Smooth muscle cell (in vitro differentiated cells): Measurements from ENCODE around the gene ZNF581. TPM values are rescaled to one million over a fixed set of nuclear protein-coding genes. Genes with fewer than 3 reads are reported as not detected.

ENCODE experiments used
- DNase-seq: peaks from one replicate; lab custom pipeline; 2025; ENCODE audit not compliant: unreplicated experiment; lab: John Stamatoyannopoulos, UW
- H2AFZ ChIP-seq: fragments of 200-600 bp; sonication (generic); 2 replicates; pipeline ENCODE4 v1.6.0; 2016; ENCODE audit warnings: antibody characterized with exemption, low read depth, mild to moderate bottlenecking
- H3F3A ChIP-seq: fragments of 200-600 bp; sonication (generic); 2 replicates; pipeline ENCODE4 v1.6.0; 2017; ENCODE audit warnings: antibody characterized with exemption, low read depth
- H3K27ac ChIP-seq: fragments of 200-600 bp; sonication (generic); 2 replicates; pipeline ENCODE4 v1.5.1; 2016; ENCODE audit warnings: low read depth, mild to moderate bottlenecking
- H3K27me3 ChIP-seq: fragments of 200-600 bp; sonication (generic); 2 replicates; pipeline ENCODE4 v1.6.1; 2016; ENCODE audit warnings: low read depth, mild to moderate bottlenecking
- H3K36me3 ChIP-seq: fragments of 200-600 bp; sonication (generic); 2 replicates; pipeline ENCODE4 v1.5.1; 2016; ENCODE audit warnings: low read depth
- H3K4me1 ChIP-seq: fragments of 200-600 bp; sonication (generic); 2 replicates; pipeline ENCODE4 v1.5.1; 2016; ENCODE audit warnings: low read depth
- H3K4me2 ChIP-seq: fragments of 200-600 bp; sonication (generic); 2 replicates; pipeline ENCODE4 v1.6.0; 2016; ENCODE audit warnings: mild to moderate bottlenecking
- H3K4me3 ChIP-seq: fragments of 200-600 bp; sonication (generic); 2 replicates; pipeline ENCODE4 v1.5.1; 2016; ENCODE audit warnings: mild to moderate bottlenecking
- H3K79me2 ChIP-seq: fragments of 200-600 bp; sonication (generic); 2 replicates; pipeline ENCODE4 v1.6.0; 2016; ENCODE audit warnings: low read depth, mild to moderate bottlenecking
- H3K9ac ChIP-seq: fragments of 200-600 bp; sonication (generic); 2 replicates; pipeline ENCODE4 v1.6.0; 2016; ENCODE audit warnings: low read depth
- H3K9me3 ChIP-seq: fragments of 200-600 bp; sonication (generic); replicated peaks from 2 replicates; pipeline ENCODE4 v1.5.1; 2016; ENCODE audit warnings: low read depth
- H4K20me1 ChIP-seq: fragments of 200-600 bp; sonication (generic); 2 replicates; pipeline ENCODE4 v1.6.0; 2016; ENCODE audit warnings: low read depth
- WGBS: methylation state at CpG from one replicate; pipeline ENCODE4 v1.1.7; 2016; ENCODE audit warnings: low lambda C conversion rate; 5-methylcytosine and 5-hydroxymethylcytosine counted together
- polyA plus RNA-seq: library from polyadenylated mRNA; unstranded; fragments of >200 nt; fragmentation: Nextera tagmentation; extraction: Ambion mirVana; gene quantifications from 2 replicates; pipeline ENCODE4 v1.2.1, GENCODE V29; 2016
- total RNA-seq: library from RNA; depleted of rRNA; stranded (reverse); fragments of >200 nt; gene quantifications from 2 replicates; pipeline ENCODE4 v1.2.3, GENCODE V29; 2014
- TF ChIP-seq, protein P1 (sequence below): fragments of 200-600 bp; sonication (generic); IDR thresholded peaks from 2 replicates; pipeline ENCODE4 v1.5.1; 2017; ENCODE audit warnings: borderline replicate concordance, mild to moderate bottlenecking, antibody characterized with exemption; ENCODE audit not compliant: insufficient read depth, poor library complexity, severe bottlenecking

Gene ZNF581
- total and polyA plus RNA-seq, 2 experiments from 2014 or later: 10.0 to 21.4 TPM

DNA sequence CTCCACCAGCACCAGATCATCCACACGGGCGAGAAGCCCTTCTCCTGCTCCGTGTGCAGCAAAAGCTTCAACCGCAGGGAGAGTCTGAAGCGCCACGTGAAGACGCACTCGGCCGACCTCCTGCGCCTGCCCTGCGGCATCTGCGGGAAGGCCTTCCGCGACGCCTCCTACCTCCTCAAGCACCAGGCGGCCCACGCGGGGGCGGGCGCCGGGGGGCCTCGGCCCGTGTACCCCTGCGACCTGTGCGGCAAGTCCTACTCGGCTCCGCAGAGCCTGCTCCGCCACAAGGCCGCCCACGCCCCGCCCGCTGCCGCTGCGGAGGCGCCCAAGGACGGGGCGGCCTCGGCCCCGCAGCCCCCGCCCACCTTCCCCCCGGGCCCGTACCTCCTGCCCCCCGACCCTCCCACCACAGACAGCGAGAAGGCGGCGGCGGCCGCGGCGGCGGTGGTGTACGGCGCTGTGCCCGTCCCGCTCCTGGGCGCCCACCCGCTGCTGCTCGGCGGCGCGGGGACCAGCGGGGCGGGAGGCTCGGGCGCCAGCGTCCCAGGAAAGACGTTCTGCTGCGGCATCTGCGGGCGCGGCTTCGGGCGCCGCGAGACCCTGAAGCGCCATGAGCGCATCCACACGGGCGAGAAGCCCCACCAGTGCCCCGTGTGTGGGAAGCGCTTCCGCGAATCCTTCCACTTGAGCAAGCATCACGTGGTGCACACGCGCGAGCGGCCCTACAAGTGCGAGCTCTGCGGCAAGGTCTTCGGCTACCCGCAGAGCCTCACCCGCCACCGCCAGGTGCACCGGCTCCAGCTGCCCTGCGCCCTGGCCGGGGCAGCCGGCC is 28.5 kb upstream of the ZNF581 start:
- no peak for DNase-seq
- H4K20me1 ChIP-seq: peaks cover 24% of the 10 kb centered on the region
- H2AFZ ChIP-seq: no peak overlapping the region
- H3K4me2 ChIP-seq: no peak overlapping the region
- H3K9me3 ChIP-seq: no peaks in the 10 kb centered on the region
- no peak overlapping the region for H3K27ac ChIP-seq
- peaks cover 17% of the 10 kb centered on the region for H3K79me2 ChIP-seq
- no peaks in the 10 kb centered on the region for H3K27me3 ChIP-seq
- no peaks in the 10 kb centered on the region for H3K4me1 ChIP-seq
- H3K4me3 ChIP-seq: no peak overlapping the region
- no peaks in the 10 kb centered on the region for H3K36me3 ChIP-seq
- H3K9ac ChIP-seq: no peak overlapping the region
- no peaks in the 10 kb centered on the region for H3F3A ChIP-seq
- WGBS: 98% methylated on average over 46 of the region's 98 CpGs
- TF ChIP-seq, protein P1, sequence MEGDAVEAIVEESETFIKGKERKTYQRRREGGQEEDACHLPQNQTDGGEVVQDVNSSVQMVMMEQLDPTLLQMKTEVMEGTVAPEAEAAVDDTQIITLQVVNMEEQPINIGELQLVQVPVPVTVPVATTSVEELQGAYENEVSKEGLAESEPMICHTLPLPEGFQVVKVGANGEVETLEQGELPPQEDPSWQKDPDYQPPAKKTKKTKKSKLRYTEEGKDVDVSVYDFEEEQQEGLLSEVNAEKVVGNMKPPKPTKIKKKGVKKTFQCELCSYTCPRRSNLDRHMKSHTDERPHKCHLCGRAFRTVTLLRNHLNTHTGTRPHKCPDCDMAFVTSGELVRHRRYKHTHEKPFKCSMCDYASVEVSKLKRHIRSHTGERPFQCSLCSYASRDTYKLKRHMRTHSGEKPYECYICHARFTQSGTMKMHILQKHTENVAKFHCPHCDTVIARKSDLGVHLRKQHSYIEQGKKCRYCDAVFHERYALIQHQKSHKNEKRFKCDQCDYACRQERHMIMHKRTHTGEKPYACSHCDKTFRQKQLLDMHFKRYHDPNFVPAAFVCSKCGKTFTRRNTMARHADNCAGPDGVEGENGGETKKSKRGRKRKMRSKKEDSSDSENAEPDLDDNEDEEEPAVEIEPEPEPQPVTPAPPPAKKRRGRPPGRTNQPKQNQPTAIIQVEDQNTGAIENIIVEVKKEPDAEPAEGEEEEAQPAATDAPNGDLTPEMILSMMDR: no peak

DNA sequence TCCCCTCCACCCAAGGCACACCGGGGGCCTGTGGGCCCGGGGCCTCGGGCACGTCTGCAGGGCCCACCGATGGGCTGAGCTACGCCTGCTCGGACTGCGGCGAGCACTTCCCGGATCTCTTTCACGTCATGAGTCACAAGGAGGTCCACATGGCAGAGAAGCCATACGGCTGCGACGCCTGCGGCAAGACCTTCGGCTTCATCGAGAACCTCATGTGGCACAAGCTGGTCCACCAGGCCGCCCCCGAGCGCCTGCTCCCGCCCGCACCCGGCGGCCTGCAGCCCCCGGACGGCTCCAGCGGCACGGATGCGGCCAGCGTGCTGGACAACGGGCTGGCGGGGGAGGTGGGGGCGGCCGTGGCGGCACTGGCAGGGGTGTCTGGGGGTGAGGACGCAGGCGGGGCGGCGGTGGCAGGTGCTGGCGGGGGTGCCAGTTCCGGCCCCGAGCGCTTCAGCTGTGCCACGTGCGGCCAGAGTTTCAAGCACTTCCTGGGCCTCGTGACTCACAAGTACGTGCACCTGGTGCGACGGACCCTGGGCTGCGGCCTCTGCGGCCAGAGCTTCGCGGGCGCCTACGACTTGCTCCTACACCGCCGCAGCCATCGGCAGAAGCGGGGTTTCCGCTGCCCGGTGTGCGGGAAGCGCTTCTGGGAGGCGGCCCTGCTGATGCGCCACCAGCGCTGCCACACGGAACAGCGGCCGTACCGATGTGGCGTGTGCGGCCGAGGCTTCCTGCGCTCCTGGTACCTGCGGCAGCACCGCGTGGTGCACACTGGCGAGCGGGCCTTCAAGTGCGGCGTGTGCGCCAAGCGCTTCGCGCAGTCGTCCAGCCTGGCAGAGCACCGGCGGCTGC is 27.7 kb upstream of the ZNF581 start:
- peaks cover 8% of the 10 kb centered on the region for H3K79me2 ChIP-seq

DNA sequence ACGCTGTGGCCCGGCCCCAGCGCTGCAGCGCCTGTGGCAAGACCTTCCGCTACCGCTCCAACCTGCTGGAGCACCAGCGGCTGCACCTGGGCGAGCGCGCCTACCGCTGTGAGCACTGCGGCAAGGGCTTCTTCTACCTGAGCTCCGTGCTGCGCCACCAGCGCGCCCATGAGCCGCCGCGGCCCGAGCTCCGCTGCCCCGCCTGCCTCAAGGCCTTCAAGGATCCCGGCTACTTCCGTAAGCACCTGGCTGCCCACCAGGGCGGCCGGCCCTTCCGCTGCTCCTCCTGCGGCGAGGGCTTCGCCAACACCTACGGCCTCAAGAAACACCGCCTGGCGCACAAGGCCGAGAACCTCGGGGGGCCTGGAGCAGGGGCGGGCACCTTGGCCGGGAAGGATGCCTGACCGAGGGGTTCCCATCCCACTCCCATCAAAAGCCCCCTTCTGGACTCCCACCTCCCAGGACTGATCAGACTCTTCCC is 27.0 kb upstream of the ZNF581 start:
- H3K4me1 ChIP-seq: no peaks in the 10 kb centered on the region
- no peak for DNase-seq
- TF ChIP-seq, protein P1: no peak
- 98% methylated on average over 15 of the region's 38 CpGs for WGBS
- peaks cover 4% of the 10 kb centered on the region for H3F3A ChIP-seq
- H3K9me3 ChIP-seq: no peaks in the 10 kb centered on the region
- no peaks in the 10 kb centered on the region for H3K36me3 ChIP-seq
- no peak overlapping the region for H2AFZ ChIP-seq
- no peaks in the 10 kb centered on the region for H3K27me3 ChIP-seq
- H3K4me2 ChIP-seq: no peak overlapping the region
- H3K27ac ChIP-seq: no peak overlapping the region
- H3K4me3 ChIP-seq: no peak overlapping the region
- peaks cover 20% of the 10 kb centered on the region for H4K20me1 ChIP-seq
- H3K9ac ChIP-seq: no peak overlapping the region
- peaks cover 6% of the 10 kb centered on the region for H3K79me2 ChIP-seq

More for the DNA sequence above, 27.7 kb upstream of the ZNF581 start:
- H3K9me3 ChIP-seq: no peaks in the 10 kb centered on the region
- H3K27me3 ChIP-seq: no peaks in the 10 kb centered on the region
- H3K4me1 ChIP-seq: no peaks in the 10 kb centered on the region
- no peak overlapping the region for H2AFZ ChIP-seq
- TF ChIP-seq, protein P1: no peak
- peaks cover 4% of the 10 kb centered on the region for H3F3A ChIP-seq
- H3K9ac ChIP-seq: no peak overlapping the region
- H3K4me2 ChIP-seq: no peak overlapping the region
- no peak overlapping the region for H3K4me3 ChIP-seq
- peaks cover 24% of the 10 kb centered on the region for H4K20me1 ChIP-seq
- WGBS: 98% methylated on average over 53 of the region's 88 CpGs
- no peak for DNase-seq
- no peak overlapping the region for H3K27ac ChIP-seq
- no peaks in the 10 kb centered on the region for H3K36me3 ChIP-seq
